Breast epithelium (tissue), 3 donors: ENCODE measurements around the gene OSMR.

Experiments used
- CTCF ChIP-seq, 3 donors: fragments of 450-650 bp; IDR thresholded peaks; one replicate each; pipeline ENCODE4 v1.5.1; 2016 to 2017; ENCODE audit warnings: antibody characterized with exemption in 3 of 3, mild to moderate bottlenecking in 3 of 3, moderate library complexity in 3 of 3
- POLR2A ChIP-seq: fragments of 450-650 bp; IDR thresholded peaks from one replicate; pipeline ENCODE4 v1.6.1; 2016; ENCODE audit warnings: antibody characterized with exemption, mild to moderate bottlenecking, moderate library complexity
- POLR2AphosphoS5 ChIP-seq, 3 donors: sonication (generic); formaldehyde crosslinking; IDR thresholded peaks; one replicate each; pipeline ENCODE4 v1.6.1; 2017; ENCODE audit warnings: antibody characterized with exemption in 3 of 3

GRCh38 chr5:38892363-38892762 lies 46.6 kb downstream of the OSMR start:
- no peak for TF ChIP-seq POLR2A
- TF ChIP-seq POLR2AphosphoS5 (IDR thresholded peaks at IDR 0.05), result no peak
- TF ChIP-seq CTCF (IDR thresholded peaks at IDR 0.05), result no peak
